ENCODE measurements around the gene SLC39A11.

Gene SLC39A11

DNA sequence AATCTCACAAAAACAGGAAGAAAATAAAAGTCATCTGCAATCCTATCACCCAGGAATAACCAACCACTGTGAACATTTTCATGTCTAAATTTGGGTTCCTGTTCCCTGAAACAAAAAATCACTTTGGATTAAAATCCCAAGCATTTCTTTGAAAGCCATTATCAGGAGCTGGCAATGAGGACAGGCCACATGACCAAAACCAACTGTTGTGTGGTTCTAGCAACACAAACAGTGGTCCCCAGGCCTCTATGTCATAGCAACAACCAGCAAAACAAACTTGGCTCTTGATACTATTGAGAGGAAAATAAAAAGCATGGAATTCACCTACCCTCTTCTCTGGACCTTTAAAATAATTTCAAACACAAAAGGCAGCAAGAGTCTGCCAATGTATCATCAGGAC lies 252.5 kb downstream of the SLC39A11 start:
- no peak for DNase-seq (ENCODE audit: extremely low spot score)
- POLR2A ChIA-PET, result no interaction called here
- CTCF ChIA-PET, result interaction anchor here (0.8 kb wide), 1 partner anchor 18 kb away, joined by 3 read pairs; no protein-coding TSS in a partner anchor
- TF ChIP-seq, protein P1, sequence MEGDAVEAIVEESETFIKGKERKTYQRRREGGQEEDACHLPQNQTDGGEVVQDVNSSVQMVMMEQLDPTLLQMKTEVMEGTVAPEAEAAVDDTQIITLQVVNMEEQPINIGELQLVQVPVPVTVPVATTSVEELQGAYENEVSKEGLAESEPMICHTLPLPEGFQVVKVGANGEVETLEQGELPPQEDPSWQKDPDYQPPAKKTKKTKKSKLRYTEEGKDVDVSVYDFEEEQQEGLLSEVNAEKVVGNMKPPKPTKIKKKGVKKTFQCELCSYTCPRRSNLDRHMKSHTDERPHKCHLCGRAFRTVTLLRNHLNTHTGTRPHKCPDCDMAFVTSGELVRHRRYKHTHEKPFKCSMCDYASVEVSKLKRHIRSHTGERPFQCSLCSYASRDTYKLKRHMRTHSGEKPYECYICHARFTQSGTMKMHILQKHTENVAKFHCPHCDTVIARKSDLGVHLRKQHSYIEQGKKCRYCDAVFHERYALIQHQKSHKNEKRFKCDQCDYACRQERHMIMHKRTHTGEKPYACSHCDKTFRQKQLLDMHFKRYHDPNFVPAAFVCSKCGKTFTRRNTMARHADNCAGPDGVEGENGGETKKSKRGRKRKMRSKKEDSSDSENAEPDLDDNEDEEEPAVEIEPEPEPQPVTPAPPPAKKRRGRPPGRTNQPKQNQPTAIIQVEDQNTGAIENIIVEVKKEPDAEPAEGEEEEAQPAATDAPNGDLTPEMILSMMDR (IDR thresholded peaks at IDR 0.05; ENCODE audit: control extremely low read depth, extremely low read depth, low read depth, missing control alignments), result no peak

DNA sequence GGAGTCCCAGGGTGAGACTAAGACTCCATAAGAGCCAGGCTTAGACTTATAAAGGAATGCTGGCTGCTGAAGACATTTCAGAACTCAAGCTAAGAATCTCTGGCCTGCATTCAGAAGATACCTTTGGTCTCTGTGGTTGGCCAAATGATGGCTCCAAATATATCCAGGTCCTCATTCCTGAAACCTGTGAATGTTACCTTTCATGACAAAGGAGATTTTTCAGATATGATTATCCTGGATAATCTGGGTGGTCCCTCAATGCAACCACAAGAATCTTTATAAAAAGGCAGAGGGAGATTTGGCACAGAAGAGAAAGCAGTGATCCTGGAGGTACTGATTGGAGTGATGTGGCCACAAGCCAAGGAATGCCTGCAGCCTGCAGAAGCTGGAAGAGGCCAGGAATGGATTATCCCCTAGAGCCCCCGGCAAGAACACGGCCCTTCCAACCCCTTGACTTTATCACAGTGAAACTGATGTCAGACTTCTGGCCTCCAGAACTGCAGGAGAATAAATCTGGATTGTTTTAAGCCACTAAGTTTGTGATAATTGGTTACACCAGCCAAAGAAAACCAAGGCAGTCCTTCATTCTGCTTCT lies 253.3 kb downstream of the SLC39A11 start:
- DNase-seq (ENCODE audit: extremely low spot score), result no peak
- CTCF ChIA-PET, result no interaction called here
- TF ChIP-seq, protein P1 (IDR thresholded peaks at IDR 0.05; ENCODE audit: control extremely low read depth, extremely low read depth, low read depth, missing control alignments), result no peak
- POLR2A ChIA-PET, result no interaction called here

DNA sequence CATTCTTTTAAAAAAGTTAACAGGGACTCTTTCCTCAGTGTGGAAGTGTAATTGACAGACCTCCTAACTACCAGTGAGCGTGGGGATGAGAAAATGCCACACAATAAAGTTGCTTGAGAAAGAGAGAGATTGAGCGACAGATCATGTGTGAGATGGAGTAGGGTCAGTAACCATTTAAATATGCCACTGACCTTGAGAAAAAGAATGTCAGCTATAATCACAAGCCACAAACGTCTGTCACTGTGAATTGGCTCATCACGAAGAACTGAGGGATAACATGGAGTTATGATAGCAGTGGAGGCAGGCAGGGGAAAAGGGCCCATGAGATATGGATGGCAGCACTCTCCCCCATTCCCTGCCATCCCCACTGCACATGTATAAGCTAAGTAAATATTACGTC lies 253.9 kb downstream of the SLC39A11 start:
- TF ChIP-seq, protein P1 (IDR thresholded peaks at IDR 0.05; ENCODE audit: control extremely low read depth, extremely low read depth, low read depth, missing control alignments), result no peak
- ChIA-PET POLR2A (no interaction called here), CTCF (no interaction called here)
- DNase-seq (ENCODE audit: extremely low spot score), result no peak

DNA sequence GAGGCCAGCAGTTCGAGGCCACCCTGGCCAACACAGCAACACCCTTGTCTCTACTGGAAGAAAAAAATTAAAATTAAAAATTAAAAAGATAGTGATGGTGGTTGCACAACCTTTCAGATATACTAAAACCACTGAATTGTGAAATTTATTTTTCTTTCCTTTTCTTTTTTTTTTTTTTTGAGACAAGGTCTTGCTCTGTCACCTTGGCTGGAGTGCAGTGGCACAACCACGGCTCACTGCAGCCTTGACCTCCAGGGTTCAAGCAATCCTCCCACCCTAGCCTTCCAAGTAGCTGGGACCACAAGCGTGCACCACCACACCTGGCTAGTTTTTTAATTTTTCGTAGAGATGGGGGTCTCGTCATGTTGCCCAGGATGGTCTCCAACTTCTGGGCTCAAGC lies 254.4 kb downstream of the SLC39A11 start:
- ChIA-PET POLR2A (no interaction called here), CTCF (no interaction called here)
- no peak for DNase-seq (ENCODE audit: extremely low spot score)
- TF ChIP-seq, protein P1 (IDR thresholded peaks at IDR 0.05; ENCODE audit: control extremely low read depth, extremely low read depth, low read depth, missing control alignments), result no peak

DNA sequence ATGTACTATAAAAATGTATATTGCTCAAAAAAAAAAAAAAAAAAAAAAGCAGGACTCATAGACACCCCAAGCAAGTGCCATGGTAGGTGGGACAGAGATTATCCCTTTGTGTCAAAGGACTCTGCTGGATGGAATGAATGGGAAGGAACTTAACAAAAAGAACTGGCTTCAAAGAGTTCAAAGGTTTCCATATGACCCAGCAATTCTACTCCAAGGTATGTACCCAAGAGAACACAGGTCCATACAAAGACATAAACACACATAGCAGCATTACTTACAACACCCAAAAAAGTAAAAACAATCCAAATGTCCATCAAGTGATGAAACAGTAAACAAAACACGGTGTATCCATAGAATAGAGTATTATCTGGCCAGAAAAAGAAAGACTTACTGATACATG lies 255.2 kb downstream of the SLC39A11 start:
- POLR2A ChIA-PET, result no interaction called here
- CTCF ChIA-PET, result interaction anchor here (1.7 kb wide), 1 partner anchor 9 kb away, joined by 3 read pairs; no protein-coding TSS in a partner anchor
- DNase-seq (ENCODE audit: extremely low spot score), result no peak
- TF ChIP-seq, protein P1 (IDR thresholded peaks at IDR 0.05; ENCODE audit: control extremely low read depth, extremely low read depth, low read depth, missing control alignments), result no peak

DNA sequence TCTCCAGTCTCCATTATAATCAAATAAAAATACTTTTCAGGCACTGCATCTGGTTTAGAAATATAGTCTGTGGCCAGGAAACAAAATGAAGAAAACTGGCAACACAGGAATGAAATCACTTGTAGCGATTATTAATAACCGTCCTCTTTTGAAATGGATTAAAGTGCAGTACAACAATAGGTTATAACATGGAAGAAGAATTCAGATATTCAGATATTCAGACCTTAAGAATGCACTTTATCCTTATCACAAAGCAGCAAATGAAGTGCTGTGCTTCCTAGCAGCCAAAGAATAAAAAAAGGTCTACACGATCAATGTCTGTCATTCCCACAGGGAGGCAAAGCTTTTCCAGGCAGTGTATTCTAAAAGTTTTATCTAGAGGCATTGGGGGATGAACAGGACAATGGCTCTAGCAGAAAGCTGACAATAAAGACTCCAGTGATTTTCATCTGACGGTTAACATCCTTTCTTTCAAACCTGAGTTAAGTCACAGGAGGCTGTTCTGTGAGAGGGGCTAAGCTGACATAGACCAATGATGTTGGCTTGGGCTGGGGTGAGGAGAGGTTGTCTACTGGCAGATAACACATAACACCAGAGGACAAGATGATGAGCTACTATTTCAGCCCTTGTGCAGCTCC lies 259.2 kb downstream of the SLC39A11 start:
- ChIA-PET CTCF (interaction anchor here (0.9 kb wide), 1 partner anchor 11 kb away, joined by 3 read pairs; no protein-coding TSS in a partner anchor), POLR2A (no interaction called here)
- TF ChIP-seq, protein P1 (IDR thresholded peaks at IDR 0.05; ENCODE audit: control extremely low read depth, extremely low read depth, low read depth, missing control alignments), result no peak
- no peak for DNase-seq (ENCODE audit: extremely low spot score)

Data from GM10248 (cell line).